A673 (cell line): Measurements from ENCODE around the gene SLC44A3. TPM values are rescaled to one million over a fixed set of nuclear protein-coding genes. Genes with fewer than 3 reads are reported as not detected.

Experiments used
- BruUV-seq: library from RNA; stranded (reverse); fragments of 400-500 nt; replicated peaks from 2 replicates; lab custom pipeline; 2021; lab: Mats Ljungman, UMichigan
- CTCF ChIA-PET: fragments of 300-600 bp; sonication (Branson Sonifier 250); formaldehyde crosslinking; loops from one replicate; lab custom pipeline; 2022; ENCODE audit warnings: antibody characterized with exemption; lab: Charles Lee
- POLR2A ChIA-PET: fragments of 300-600 bp; sonication (Branson Sonifier 250); formaldehyde crosslinking; loops from one replicate; lab custom pipeline; 2022; ENCODE audit warnings: antibody characterized with exemption; ENCODE audit not compliant: low non-redundant PET; lab: Charles Lee
- DNase-seq: peaks from one replicate; pipeline ENCODE4 v3.0.0-alpha.2; 2015; ENCODE audit warnings: low spot score
- H3K27ac ChIP-seq: fragments of 200-600 bp; sonication (generic); 2 replicates; pipeline ENCODE4 v1.5.1; 2016; ENCODE audit warnings: mixed run types, low read depth, mild to moderate bottlenecking, mixed read lengths, antibody characterized with exemption, low read length; ENCODE audit not compliant: poor library complexity, severe bottlenecking
- H3K27me3 ChIP-seq: fragments of 200-600 bp; sonication (generic); replicated peaks from 2 replicates; pipeline ENCODE4 v1.6.1; 2017; ENCODE audit warnings: mixed run types, low read depth, mild to moderate bottlenecking, mixed read lengths, antibody characterized with exemption, low read length; ENCODE audit not compliant: insufficient read depth, poor library complexity
- H3K36me3 ChIP-seq: fragments of 200-600 bp; sonication (generic); 2 replicates; pipeline ENCODE4 v1.6.1; 2016; ENCODE audit warnings: mixed run types, mild to moderate bottlenecking, mixed read lengths, antibody characterized with exemption, low read length; ENCODE audit not compliant: insufficient read depth, poor library complexity, severe bottlenecking
- H3K4me1 ChIP-seq: fragments of 200-600 bp; sonication (generic); 2 replicates; pipeline ENCODE4 v1.6.1; 2017; ENCODE audit warnings: mixed run types, mild to moderate bottlenecking, mixed read lengths, antibody characterized with exemption, low read length; ENCODE audit not compliant: insufficient read depth, poor library complexity, severe bottlenecking
- H3K4me3 ChIP-seq: fragments of 200-600 bp; sonication (generic); 2 replicates; pipeline ENCODE4 v1.5.1; 2016; ENCODE audit warnings: low read depth, mixed run types, mild to moderate bottlenecking, mixed read lengths, low read length; ENCODE audit not compliant: poor library complexity, severe bottlenecking
- H3K9me3 ChIP-seq: fragments of 200-600 bp; sonication (generic); 2 replicates; pipeline ENCODE4 v1.6.1; 2016; ENCODE audit warnings: mixed run types, low read depth, mild to moderate bottlenecking, mixed read lengths, antibody characterized with exemption, low read length; ENCODE audit not compliant: poor library complexity, severe bottlenecking
- EZH2 ChIP-seq: fragments of 200-600 bp; sonication (generic); IDR thresholded peaks from 2 replicates; pipeline ENCODE4 v1.6.1; 2017; ENCODE audit warnings: borderline replicate concordance, low read depth, mild to moderate bottlenecking, mixed read lengths, antibody characterized with exemption, low read length; ENCODE audit not compliant: poor library complexity, severe bottlenecking
- intact Hi-C: fragments of 100-400 bp; cut with micrococcal nuclease; formaldehyde crosslinking; loops from one replicate; pipeline ENCODE4 v1.10.0; 2022; ENCODE audit not compliant: unreplicated experiment
- total RNA-seq: library from RNA; stranded (reverse); gene quantifications from 2 replicates; pipeline ENCODE4 v1.2.3, GENCODE V29; 2021
- TF ChIP-seq, protein P1 (sequence below): fragments of 300-800, 200-600 bp; sonication (generic); conservative IDR thresholded peaks from 2 replicates; pipeline ENCODE4 v1.5.1; 2017; ENCODE audit warnings: low read depth, mild to moderate bottlenecking, antibody characterized with exemption, low read length, moderate library complexity, mixed read lengths

SLC44A3 gene
- total RNA-seq, 1 experiment from 2014 or later: not detected

GRCh38 chr1:94926126-94926914 is 106.2 kb downstream of the SLC44A3 start:
- no TSS peak for BruUV-seq
- H3K36me3 ChIP-seq: no peaks in the 10 kb centered on the region

DNA sequence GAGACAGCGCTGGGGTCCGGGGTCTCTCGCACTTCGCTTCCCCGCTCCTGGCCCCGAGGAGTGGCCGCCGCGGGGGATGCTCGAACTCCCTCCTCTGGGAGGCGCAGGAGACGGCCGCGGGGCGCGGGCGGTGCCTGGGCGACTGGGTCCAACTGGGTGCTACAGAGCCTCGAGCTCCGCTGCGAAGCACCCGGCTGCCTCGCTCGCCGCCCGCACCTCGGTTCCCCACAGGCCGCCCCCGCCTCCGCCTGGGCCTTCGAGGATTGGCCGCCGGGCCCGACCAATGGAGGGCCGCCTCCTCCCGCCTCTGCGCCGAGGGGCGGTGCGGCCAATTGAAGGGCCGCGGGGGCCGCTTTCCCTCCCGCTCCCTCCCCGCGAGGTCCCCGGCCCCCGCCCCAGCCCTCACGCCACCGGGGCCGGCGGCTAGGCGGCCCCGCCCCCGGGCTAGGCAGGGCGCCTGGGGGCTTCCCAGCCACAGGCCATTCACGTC is 106.8 kb downstream of the SLC44A3 start, which contains the start of gene CNN3:
CNN3 (minus strand) TSS at position 196 of the 490 bp plus-strand sequence. CDS start 216 bp downstream, outside the sequence.
- TF ChIP-seq EZH2: no peak
- TF ChIP-seq, protein P1, sequence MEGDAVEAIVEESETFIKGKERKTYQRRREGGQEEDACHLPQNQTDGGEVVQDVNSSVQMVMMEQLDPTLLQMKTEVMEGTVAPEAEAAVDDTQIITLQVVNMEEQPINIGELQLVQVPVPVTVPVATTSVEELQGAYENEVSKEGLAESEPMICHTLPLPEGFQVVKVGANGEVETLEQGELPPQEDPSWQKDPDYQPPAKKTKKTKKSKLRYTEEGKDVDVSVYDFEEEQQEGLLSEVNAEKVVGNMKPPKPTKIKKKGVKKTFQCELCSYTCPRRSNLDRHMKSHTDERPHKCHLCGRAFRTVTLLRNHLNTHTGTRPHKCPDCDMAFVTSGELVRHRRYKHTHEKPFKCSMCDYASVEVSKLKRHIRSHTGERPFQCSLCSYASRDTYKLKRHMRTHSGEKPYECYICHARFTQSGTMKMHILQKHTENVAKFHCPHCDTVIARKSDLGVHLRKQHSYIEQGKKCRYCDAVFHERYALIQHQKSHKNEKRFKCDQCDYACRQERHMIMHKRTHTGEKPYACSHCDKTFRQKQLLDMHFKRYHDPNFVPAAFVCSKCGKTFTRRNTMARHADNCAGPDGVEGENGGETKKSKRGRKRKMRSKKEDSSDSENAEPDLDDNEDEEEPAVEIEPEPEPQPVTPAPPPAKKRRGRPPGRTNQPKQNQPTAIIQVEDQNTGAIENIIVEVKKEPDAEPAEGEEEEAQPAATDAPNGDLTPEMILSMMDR: no peak
- DNase-seq: peak; percentile 96
- peak within 1 kb of the TSS; percentile 86 for H3K27ac ChIP-seq
- intact Hi-C loops: loop anchor here (1.0 to 5.0 kb wide), 3 partner anchors 75 to 116 kb away; no protein-coding TSS in a partner anchor
- H3K4me1 ChIP-seq: peaks cover 51% of the 10 kb centered on the region
- ChIA-PET POLR2A (no interaction called here), CTCF (interaction anchor here (0.6 to 1.3 kb wide), 3 partner anchors 52 to 115 kb away, joined by 3 to 7 read pairs (median 3); no protein-coding TSS in a partner anchor)
- no peaks in the 10 kb centered on the region for H3K36me3 ChIP-seq
- no peaks in the 10 kb centered on the region for H3K9me3 ChIP-seq
- no peaks in the 10 kb centered on the region for H3K27me3 ChIP-seq
- peak within 1 kb of the TSS; percentile 61 for H3K4me3 ChIP-seq
- no TSS peak for BruUV-seq

More at GRCh38 chr1:94926126-94926914, 106.2 kb downstream of the SLC44A3 start:
- ChIA-PET POLR2A (no interaction called here), CTCF (interaction anchor here (1.3 kb wide), 1 partner anchor 72 kb away, joined by 3 read pairs; no protein-coding TSS in a partner anchor)
- H3K4me1 ChIP-seq: peaks cover 56% of the 10 kb centered on the region
- no peak for TF ChIP-seq EZH2
- TF ChIP-seq, protein P1: peak; percentile 49
- peak; percentile 77 for DNase-seq
- peak overlapping the region; percentile 61 for H3K4me3 ChIP-seq
- intact Hi-C loops: loop anchor here (5.0 kb wide), 2 partner anchors 76 to 96 kb away; no protein-coding TSS in a partner anchor
- H3K27ac ChIP-seq: peak overlapping the region; percentile 86
- H3K9me3 ChIP-seq: no peaks in the 10 kb centered on the region
- no peaks in the 10 kb centered on the region for H3K27me3 ChIP-seq

- DNase-seq: peak; percentile 66
- BruUV-seq: no TSS peak
- ChIA-PET CTCF (interaction anchor here (0.6 to 1.3 kb wide), 3 partner anchors 52 to 114 kb away, joined by 3 to 7 read pairs (median 3); no protein-coding TSS in a partner anchor), POLR2A (no interaction called here)
- TF ChIP-seq, protein P1: no peak
- TF ChIP-seq EZH2: no peak
- Histone ChIP-seq H3K27me3 (no peaks in the 10 kb centered on the region), H3K9me3 (no peaks in the 10 kb centered on the region), H3K4me1 (peaks cover 45% of the 10 kb centered on the region), H3K27ac (peak overlapping the region; percentile 86), H3K36me3 (no peaks in the 10 kb centered on the region), H3K4me3 (peak overlapping the region; percentile 61)
- intact Hi-C loops: loop anchor here (1.0 to 5.0 kb wide), 3 partner anchors 75 to 116 kb away; no protein-coding TSS in a partner anchor
Measured at GRCh38 chr1:94927405-94928175, 107.4 kb downstream of the SLC44A3 start.
